Islet precursor cell (in vitro differentiated cells): ENCODE results near the gene GYPA.
"Not testable (repeated sequence)": the region's sequence is repeated elsewhere in the genome, so short reads cannot be mapped to it uniquely, and the experiment has no call there.

Experiments used
- DNase-seq: peaks from one replicate; pipeline ENCODE4 v3.0.0-alpha.2; 2018

Gene GYPA

GRCh38 chr4:144140594-144141295 lies at the start of gene GYPA:
GYPA (minus strand) TSS chr4:144140718; CDS start chr4:144140635, 83 bp downstream.
- DNase-seq, result not testable (repeated sequence)

- no peak for DNase-seq
Measured at GRCh38 chr4:144190009-144190408, 49.5 kb upstream of the GYPA start.

- DNase-seq, result no peak
Measured at GRCh38 chr4:144189121-144189520, 48.6 kb upstream of the GYPA start.

- DNase-seq, result no peak
Measured at GRCh38 chr4:144185086-144185485, 44.6 kb upstream of the GYPA start.

GRCh38 chr4:144183165-144183564 lies 42.6 kb upstream of the GYPA start:
- DNase-seq, result no peak

GRCh38 chr4:144181391-144181790 lies 40.9 kb upstream of the GYPA start:
- DNase-seq, result no peak

- peak; percentile 58 for DNase-seq
Measured at GRCh38 chr4:144179152-144179739, 38.7 kb upstream of the GYPA start.

GRCh38 chr4:144178414-144178813 lies 37.9 kb upstream of the GYPA start:
- DNase-seq, result no peak

GRCh38 chr4:144176476-144176875 lies 36.0 kb upstream of the GYPA start:
- DNase-seq, result no peak

GRCh38 chr4:144174401-144175067 lies 34.0 kb upstream of the GYPA start:
- DNase-seq, result no peak

GRCh38 chr4:144171697-144172096 lies 31.2 kb upstream of the GYPA start:
- no peak for DNase-seq

GRCh38 chr4:144169211-144169610 lies 28.7 kb upstream of the GYPA start:
- DNase-seq, result no peak

- no peak for DNase-seq
Measured at GRCh38 chr4:144154044-144154443, 13.5 kb upstream of the GYPA start.

GRCh38 chr4:144142690-144143326 lies 2.3 kb upstream of the GYPA start:
- not testable (repeated sequence) for DNase-seq

- DNase-seq, result no peak
Measured at GRCh38 chr4:144141493-144141892, 975 bp upstream of the GYPA start.

- not testable (repeated sequence) for DNase-seq
Measured at GRCh38 chr4:144139991-144140390, 527 bp downstream of the GYPA start.

GRCh38 chr4:144139547-144139946 lies 971 bp downstream of the GYPA start:
- DNase-seq, result not testable (repeated sequence)

GRCh38 chr4:144138239-144138638 lies 2.3 kb downstream of the GYPA start:
- not testable (repeated sequence) for DNase-seq

- DNase-seq, result not testable (repeated sequence)
Measured at GRCh38 chr4:144137137-144137931, 3.2 kb downstream of the GYPA start.

- DNase-seq, result not testable (repeated sequence)
Measured at GRCh38 chr4:144136189-144136588, 4.3 kb downstream of the GYPA start.

GRCh38 chr4:144130167-144130566 lies 10.4 kb downstream of the GYPA start:
- DNase-seq, result not testable (repeated sequence)

GRCh38 chr4:144129336-144129875 lies 11.1 kb downstream of the GYPA start:
- DNase-seq, result not testable (repeated sequence)
